ENCODE data around the gene SNX30. TPM values are rescaled to one million over a fixed set of nuclear protein-coding genes. Genes with fewer than 3 reads are reported as not detected.

SNX30 gene
- total RNA-seq, 4 donors from 2014 or later: 4.8 to 10.2 (median 9.3) TPM

- no peak for DNase-seq
- peaks cover 0 to 38% (median 0%) of the 10 kb centered on the region in 3 donors for H3K36me3 ChIP-seq
- TF ChIP-seq, protein P1, sequence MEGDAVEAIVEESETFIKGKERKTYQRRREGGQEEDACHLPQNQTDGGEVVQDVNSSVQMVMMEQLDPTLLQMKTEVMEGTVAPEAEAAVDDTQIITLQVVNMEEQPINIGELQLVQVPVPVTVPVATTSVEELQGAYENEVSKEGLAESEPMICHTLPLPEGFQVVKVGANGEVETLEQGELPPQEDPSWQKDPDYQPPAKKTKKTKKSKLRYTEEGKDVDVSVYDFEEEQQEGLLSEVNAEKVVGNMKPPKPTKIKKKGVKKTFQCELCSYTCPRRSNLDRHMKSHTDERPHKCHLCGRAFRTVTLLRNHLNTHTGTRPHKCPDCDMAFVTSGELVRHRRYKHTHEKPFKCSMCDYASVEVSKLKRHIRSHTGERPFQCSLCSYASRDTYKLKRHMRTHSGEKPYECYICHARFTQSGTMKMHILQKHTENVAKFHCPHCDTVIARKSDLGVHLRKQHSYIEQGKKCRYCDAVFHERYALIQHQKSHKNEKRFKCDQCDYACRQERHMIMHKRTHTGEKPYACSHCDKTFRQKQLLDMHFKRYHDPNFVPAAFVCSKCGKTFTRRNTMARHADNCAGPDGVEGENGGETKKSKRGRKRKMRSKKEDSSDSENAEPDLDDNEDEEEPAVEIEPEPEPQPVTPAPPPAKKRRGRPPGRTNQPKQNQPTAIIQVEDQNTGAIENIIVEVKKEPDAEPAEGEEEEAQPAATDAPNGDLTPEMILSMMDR (IDR thresholded peaks at IDR 0.05): no peak
- no peak for TF ChIP-seq POLR2A (IDR thresholded peaks at IDR 0.05)
- peaks cover 0 to 40% (median 7%) of the 10 kb centered on the region in 3 donors for H3K4me1 ChIP-seq
- no peaks in the 10 kb centered on the region for H3K9me3 ChIP-seq
- intact Hi-C loops (cut with DNase I): no loop called here
- H3K27me3 ChIP-seq: no peaks in the 10 kb centered on the region
- no peak overlapping the region for H3K4me3 ChIP-seq
- WGBS, 2 donors: 83 to 96% methylated on average over 5 to 6 of the region's 7 CpGs
- H3K27ac ChIP-seq: no peak overlapping the region
Measured at GRCh38 chr9:112864982-112865381, 114.4 kb downstream of the SNX30 start.

DNA sequence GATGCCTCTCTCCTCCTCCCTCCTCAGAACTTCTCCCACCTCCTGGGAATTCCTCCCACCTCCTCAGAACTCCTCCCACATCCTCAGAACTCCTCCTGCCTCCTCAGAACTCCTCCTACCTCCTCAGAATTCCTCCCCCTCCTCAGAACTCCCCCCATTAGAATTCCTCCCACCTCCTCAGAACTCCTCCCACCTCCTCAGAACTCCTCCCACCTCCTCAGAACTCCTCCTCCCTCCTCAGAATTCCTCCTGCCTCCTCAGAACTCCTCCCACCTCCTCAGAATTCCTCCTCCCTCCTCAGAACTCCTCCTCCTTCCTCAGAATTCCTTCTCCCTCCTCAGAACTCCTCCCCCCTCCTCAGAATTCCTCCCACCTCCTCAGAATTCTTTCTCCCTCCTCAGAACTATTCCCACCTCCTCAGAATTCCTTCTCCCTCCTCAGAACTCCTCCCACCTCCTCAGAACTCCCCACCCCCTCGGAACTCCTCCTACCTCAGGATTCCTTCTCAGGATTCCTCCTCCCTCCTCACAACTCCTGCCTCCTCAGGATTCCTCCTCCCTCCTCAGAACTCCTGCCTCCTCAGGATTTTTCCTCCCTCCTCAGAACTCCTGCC, 116.2 kb downstream of the SNX30 start:
- intact Hi-C loops (cut with DNase I): no loop called here
- 92 to 100% methylated on average over 1 of the region's 1 CpG for WGBS, 2 donors
- H3K36me3 ChIP-seq: peaks cover 0 to 51% (median 0%) of the 10 kb centered on the region in 3 donors
- no peaks in the 10 kb centered on the region for H3K9me3 ChIP-seq
- no peak overlapping the region for H3K27ac ChIP-seq
- peaks cover 0 to 26% (median 7%) of the 10 kb centered on the region in 3 donors for H3K4me1 ChIP-seq
- DNase-seq: no peak
- no peak overlapping the region for H3K4me3 ChIP-seq
- TF ChIP-seq, protein P1 (IDR thresholded peaks at IDR 0.05): no peak
- TF ChIP-seq POLR2A (IDR thresholded peaks at IDR 0.05): no peak
- no peaks in the 10 kb centered on the region for H3K27me3 ChIP-seq

DNA sequence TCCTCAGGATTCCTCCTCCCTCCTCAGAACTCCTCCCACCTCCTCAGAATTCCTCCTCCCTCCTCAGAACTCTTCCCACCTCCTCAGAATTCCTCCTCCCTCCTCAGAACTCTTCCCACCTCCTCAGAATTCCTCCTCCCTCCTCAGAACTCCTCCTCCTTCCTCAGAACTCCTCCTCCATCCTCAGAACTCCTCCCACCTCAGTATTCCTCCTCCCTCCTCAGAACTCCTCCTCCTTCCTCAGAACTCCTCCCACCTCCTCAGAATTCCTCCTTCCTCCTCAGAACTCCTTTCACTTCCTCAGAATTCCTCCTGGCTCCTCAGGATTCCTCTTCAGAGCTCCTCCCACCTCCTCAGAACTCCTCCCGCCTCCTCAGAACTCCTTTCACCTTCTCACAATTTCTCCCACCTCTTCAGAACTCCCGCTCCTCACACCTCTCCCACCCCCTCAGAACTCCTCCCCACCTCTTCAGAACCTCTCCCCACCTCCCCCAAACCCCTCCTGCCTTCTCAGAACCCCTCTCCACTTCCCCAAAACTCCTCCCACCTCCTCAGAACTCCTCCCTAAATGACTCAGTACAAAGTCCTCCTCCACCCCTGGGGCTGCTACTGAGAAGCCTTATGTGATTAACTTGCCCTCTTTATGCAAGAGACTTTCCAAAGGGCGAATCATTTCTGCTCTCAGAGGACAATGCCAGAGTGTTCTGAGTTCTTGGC, 116.9 kb downstream of the SNX30 start:
- intact Hi-C loops (cut with DNase I): no loop called here
- TF ChIP-seq, protein P1 (IDR thresholded peaks at IDR 0.05): no peak
- TF ChIP-seq POLR2A (IDR thresholded peaks at IDR 0.05): no peak
- DNase-seq: no peak
- Histone ChIP-seq H3K4me3 (no peak overlapping the region), H3K27ac (peak overlapping the region; percentile 61 to 79 (median 62)), H3K4me1 (peaks cover 0 to 27% (median 7%) of the 10 kb centered on the region in 3 donors), H3K36me3 (peaks cover 0 to 51% (median 0%) of the 10 kb centered on the region in 3 donors), H3K9me3 (no peaks in the 10 kb centered on the region), H3K27me3 (no peaks in the 10 kb centered on the region)
- 45 to 46% methylated on average over 3 of the region's 3 CpGs for WGBS, 2 donors

- no peak overlapping the region for H3K4me3 ChIP-seq
- no peaks in the 10 kb centered on the region for H3K9me3 ChIP-seq
- peak overlapping the region; percentile 61 to 79 (median 62) for H3K27ac ChIP-seq
Measured at GRCh38 chr9:112868461-112868860, 117.9 kb downstream of the SNX30 start.

More at GRCh38 chr9:112868461-112868860, 117.9 kb downstream of the SNX30 start:
- TF ChIP-seq, protein P1 (IDR thresholded peaks at IDR 0.05): no peak
- no peak for TF ChIP-seq POLR2A (IDR thresholded peaks at IDR 0.05)
- Histone ChIP-seq H3K4me1 (peaks cover 0 to 30% (median 7%) of the 10 kb centered on the region in 3 donors), H3K27me3 (no peaks in the 10 kb centered on the region), H3K36me3 (peaks cover 0 to 51% (median 0%) of the 10 kb centered on the region in 3 donors)
- no peak for DNase-seq
- intact Hi-C loops (cut with DNase I): no loop called here
- 83 to 88% methylated on average over 9 to 10 of the region's 10 CpGs for WGBS, 2 donors

Measured in esophagus squamous epithelium (tissue), 5 donors.